GM12873 (cell line): ENCODE data around the gene PLCD1.

Source experiments
- TF ChIP-seq, protein P1 (sequence below): IDR thresholded peaks from 2 replicates; pipeline ENCODE4 v1.5.1; 2012; ENCODE audit warnings: low read depth, mild to moderate bottlenecking, moderate library complexity, low read length, control low read depth; ENCODE audit not compliant: insufficient read depth; ENCODE audit errors: missing control alignments

The PLCD1 gene

DNA sequence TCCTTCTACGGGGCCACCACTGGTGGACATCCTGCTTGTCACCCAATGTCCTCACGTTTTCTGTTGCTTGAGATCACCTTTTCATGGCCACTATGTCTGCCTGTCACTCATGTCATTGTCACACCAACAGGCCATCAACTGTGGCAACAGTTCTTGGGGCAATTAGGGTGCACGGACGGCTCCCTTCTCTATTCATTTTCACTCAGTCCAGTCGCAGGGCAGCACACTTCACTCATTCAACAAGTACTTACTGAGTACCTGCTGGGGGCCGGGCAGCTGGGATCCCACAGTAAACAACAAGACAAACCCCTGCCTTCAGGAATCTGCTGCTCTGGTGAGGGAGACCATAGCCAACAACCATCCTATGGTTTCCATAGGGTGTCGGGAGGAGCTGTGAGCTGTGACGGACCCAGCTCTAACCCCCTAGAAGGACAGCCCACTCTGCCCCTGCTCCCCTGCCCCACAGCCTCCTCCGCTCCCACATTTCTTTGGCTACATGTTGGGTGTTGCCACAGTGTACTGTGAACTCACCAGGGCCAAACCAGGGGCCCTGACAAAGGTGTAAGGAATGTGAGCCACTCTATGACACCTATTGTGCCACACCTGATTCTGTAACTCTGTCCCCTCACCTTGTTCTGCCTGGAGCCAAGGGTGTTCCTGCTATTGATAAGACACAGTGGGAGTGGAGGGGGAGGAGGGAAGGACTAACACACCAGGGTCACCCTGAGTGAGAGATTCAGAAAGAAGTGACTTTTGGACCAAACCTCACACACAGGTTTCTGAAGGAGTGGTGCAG is 37.0 kb downstream of the PLCD1 start:
- TF ChIP-seq, protein P1, sequence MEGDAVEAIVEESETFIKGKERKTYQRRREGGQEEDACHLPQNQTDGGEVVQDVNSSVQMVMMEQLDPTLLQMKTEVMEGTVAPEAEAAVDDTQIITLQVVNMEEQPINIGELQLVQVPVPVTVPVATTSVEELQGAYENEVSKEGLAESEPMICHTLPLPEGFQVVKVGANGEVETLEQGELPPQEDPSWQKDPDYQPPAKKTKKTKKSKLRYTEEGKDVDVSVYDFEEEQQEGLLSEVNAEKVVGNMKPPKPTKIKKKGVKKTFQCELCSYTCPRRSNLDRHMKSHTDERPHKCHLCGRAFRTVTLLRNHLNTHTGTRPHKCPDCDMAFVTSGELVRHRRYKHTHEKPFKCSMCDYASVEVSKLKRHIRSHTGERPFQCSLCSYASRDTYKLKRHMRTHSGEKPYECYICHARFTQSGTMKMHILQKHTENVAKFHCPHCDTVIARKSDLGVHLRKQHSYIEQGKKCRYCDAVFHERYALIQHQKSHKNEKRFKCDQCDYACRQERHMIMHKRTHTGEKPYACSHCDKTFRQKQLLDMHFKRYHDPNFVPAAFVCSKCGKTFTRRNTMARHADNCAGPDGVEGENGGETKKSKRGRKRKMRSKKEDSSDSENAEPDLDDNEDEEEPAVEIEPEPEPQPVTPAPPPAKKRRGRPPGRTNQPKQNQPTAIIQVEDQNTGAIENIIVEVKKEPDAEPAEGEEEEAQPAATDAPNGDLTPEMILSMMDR, result no peak

DNA sequence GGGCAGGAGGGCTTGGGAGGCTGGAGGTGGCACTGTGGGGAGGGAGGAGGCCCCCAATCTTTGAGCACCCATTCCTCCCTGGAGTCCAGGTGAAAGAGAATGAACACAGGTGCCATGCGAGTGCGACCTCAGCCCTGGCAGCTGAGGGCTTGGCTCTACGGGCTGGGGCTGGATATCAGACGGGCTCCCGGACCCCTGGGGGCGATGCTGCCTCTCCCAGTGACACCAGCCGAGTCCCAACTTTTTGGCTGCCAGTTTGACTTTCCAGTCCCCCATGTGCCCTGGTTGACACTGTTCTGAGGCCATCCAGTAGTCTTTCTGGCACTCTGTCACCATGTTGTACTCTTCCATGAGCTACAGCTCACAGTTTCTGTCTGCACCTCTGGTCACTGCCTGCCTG is 37.6 kb downstream of the PLCD1 start:
- TF ChIP-seq, protein P1, result no peak

DNA sequence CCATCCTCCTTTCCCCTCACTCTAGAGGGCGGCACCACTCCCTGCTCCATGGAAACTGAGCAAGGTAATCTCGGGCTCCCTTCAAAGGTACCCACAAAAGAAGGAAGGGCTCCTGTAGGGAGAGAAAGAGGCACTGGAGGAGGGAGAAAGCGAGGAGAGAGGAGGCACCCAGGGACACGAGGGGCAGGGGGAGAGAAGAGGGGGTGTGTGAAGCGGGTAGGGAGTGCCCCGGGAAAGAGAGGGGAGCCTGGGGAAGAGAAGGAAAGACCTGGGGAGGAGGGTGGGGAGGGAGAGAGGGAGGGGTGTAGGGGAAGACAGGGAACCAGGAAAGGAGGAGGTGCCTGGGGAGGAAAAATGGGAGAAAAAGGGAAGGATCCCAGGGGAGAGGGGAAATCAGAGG is 38.3 kb downstream of the PLCD1 start:
- TF ChIP-seq, protein P1, result no peak

DNA sequence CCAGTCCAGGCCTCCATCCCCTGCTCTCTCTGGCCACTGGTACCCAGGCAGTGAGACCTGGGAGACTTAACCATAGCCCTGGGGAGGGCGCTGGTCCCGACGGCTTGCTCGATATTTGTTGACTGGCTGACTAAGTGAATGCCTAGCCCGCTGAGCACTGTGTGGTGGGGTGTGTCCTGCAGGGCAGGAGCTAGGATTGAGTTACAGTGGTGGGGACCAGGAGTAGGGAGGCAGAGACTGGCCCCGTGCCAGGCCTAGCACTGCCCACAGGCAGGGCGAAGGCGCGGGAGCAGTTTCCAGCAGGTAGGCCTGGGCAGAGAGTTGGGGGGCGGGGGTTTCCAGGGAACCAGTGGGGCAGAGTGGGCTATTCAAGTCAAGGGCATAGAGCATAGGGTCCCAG is 38.9 kb downstream of the PLCD1 start, which contains the start of gene VILL:
TSS of gene VILL (plus strand) at position 260 of the 400 bp plus-strand sequence. CDS start 2,887 bp downstream, outside the sequence.
- TF ChIP-seq, protein P1, result no peak

DNA sequence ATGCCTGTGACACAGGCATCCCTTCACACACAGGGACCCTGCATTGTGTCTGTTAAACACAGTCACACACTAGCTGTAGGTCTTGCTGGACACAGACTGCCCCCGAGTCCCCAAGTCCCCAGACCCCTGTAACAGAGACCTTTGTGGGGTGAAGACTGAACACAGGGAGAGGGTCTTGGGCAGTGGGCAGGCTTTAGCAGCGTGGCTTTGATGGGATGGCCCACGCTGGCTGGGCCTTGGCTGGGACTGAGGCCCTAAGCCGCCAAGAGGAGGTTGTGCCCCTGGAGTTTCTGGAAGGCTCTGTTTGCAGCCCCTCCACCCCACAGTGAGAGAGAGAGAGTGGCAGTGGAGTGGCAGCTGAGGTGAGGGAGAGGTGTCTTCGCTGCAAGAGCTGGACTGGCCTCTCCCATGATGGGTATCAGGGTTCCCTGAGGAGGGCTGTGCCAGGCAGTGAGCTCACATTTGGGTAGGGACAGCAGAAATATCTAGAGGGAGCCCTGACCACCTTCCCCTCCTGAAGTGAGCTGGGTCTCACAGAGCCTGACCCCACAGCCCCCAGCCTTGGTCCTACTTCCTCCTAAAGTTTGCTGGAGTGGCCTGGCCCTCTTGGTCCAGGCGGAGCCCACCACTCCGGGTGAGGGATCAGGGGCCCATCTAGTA is 39.5 kb downstream of the PLCD1 start:
- TF ChIP-seq, protein P1, result no peak

DNA sequence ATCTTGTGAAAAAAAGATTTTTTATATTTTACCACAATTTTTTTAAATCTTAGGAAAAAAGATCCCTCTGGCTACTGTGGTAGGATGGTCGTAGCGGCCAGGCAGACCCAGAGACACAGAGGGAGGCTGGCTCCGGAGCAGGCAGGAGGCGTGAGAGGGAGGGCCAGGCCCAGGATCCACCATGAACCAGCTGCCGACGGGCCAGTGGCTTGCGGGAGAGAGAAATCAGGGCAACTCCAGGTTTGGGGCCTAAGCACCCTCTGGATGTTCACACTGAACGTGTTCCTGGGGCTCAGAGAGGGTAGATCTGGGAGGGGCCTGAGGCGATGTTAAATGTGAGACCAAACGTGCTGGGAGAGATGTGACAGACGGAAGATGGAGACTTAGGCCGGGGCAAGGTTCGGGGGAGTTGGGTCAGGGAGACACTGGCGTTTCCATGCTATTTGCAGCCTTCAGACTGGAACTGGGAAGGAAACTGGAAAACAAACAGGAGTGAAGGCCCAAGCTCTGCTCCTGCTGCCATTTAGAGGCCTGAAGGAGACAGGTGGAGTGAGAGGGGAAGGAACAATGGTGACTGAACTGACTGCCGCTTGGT is 40.4 kb downstream of the PLCD1 start:
- TF ChIP-seq, protein P1, result no peak

DNA sequence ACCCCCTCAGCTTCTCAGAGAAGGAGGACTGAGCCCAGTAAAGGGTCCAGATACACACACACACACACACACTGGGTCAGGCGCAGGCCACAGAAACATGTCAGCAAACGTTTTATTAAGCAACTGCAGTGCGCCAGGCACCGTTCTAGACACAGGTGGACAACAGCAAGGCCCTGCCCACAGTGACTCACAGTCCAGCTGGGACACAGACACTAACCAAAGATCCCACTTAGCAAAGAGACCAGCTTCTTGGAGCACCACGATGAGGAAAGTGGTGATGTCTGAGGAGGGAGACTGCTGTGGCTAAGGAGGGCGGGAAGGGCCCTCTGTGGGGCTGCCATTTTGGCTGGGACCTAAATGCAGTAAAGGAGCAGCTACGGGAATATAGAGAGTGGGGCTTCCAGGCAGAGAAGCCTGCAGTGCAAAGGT is 41.7 kb downstream of the PLCD1 start:
- TF ChIP-seq, protein P1, result no peak
